GM23248 (cell line): ENCODE data around the gene HOXA9. TPM values are rescaled to one million over a fixed set of nuclear protein-coding genes. Genes with fewer than 3 reads are reported as not detected.

ENCODE experiments used
- DNase-seq: peaks from one replicate; pipeline ENCODE4 v3.0.0-alpha.2; 2015
- H2AFZ ChIP-seq: fragments of 200-600 bp; sonication (generic); 2 replicates; pipeline ENCODE4 v1.6.1; 2016; ENCODE audit warnings: antibody characterized with exemption
- H3F3A ChIP-seq: fragments of 200-600 bp; sonication (generic); 2 replicates; pipeline ENCODE4 v1.6.1; 2016; ENCODE audit warnings: mild to moderate bottlenecking, antibody characterized with exemption, mixed run types; ENCODE audit not compliant: insufficient read depth
- H3K27ac ChIP-seq: fragments of 200-600 bp; sonication (generic); 2 replicates; pipeline ENCODE4 v1.5.1; 2016; ENCODE audit warnings: mild to moderate bottlenecking
- H3K27me3 ChIP-seq: fragments of 200-600 bp; sonication (generic); replicated peaks from 2 replicates; pipeline ENCODE4 v1.6.1; 2016; ENCODE audit warnings: mild to moderate bottlenecking; ENCODE audit not compliant: insufficient read depth
- H3K36me3 ChIP-seq: fragments of 200-600 bp; sonication (generic); 2 replicates; pipeline ENCODE4 v1.6.1; 2016; ENCODE audit warnings: low read depth, mild to moderate bottlenecking
- H3K4me1 ChIP-seq: fragments of 200-600 bp; sonication (generic); 2 replicates; pipeline ENCODE4 v1.6.1; 2016; ENCODE audit warnings: mild to moderate bottlenecking; ENCODE audit not compliant: insufficient read depth
- H3K4me2 ChIP-seq: fragments of 200-600 bp; sonication (generic); one replicate; pipeline ENCODE4 v1.6.1; 2016; ENCODE audit warnings: mild to moderate bottlenecking; ENCODE audit not compliant: unreplicated experiment
- H3K4me3 ChIP-seq: fragments of 200-600 bp; sonication (generic); 2 replicates; pipeline ENCODE4 v1.5.1; 2016; ENCODE audit warnings: mild to moderate bottlenecking
- H3K79me2 ChIP-seq: fragments of 200-600 bp; sonication (generic); 2 replicates; pipeline ENCODE4 v1.6.1; 2016; ENCODE audit warnings: mild to moderate bottlenecking; ENCODE audit not compliant: insufficient read depth
- H3K9ac ChIP-seq: fragments of 200-600 bp; sonication (generic); 2 replicates; pipeline ENCODE4 v1.6.1; 2016; ENCODE audit warnings: mild to moderate bottlenecking
- H3K9me2 ChIP-seq: fragments of 200-600 bp; sonication (generic); 2 replicates; pipeline ENCODE4 v1.6.1; 2016; ENCODE audit warnings: mixed run types, mild to moderate bottlenecking, moderate library complexity; ENCODE audit not compliant: insufficient read depth
- H3K9me3 ChIP-seq: fragments of 200-600 bp; sonication (generic); one replicate; pipeline ENCODE4 v1.6.1; 2017; ENCODE audit warnings: low read depth
- H4K20me1 ChIP-seq: fragments of 200-600 bp; sonication (generic); 2 replicates; pipeline ENCODE4 v1.6.0; 2016; ENCODE audit not compliant: insufficient read depth
- EZH2 ChIP-seq: fragments of 200-600 bp; sonication (generic); IDR thresholded peaks from 2 replicates; pipeline ENCODE4 v1.6.1; 2018; ENCODE audit warnings: antibody characterized with exemption, mild to moderate bottlenecking; ENCODE audit not compliant: insufficient read depth, poor library complexity, severe bottlenecking
- EZH2phosphoT487 ChIP-seq: fragments of 200-600 bp; sonication (generic); IDR thresholded peaks from 2 replicates; pipeline ENCODE4 v1.6.1; 2018; ENCODE audit warnings: antibody characterized with exemption, moderate library complexity, mild to moderate bottlenecking, low read depth; ENCODE audit not compliant: insufficient read depth
- WGBS, 2 experiments: methylation state at CpG; one replicate each; pipeline ENCODE4 v1.1.6; 2015 to 2017; ENCODE audit warnings: low lambda C conversion rate in 2 of 2, low coverage in 1 of 2; ENCODE audit errors: missing lambda C conversion rate in 2 of 2; 5-methylcytosine and 5-hydroxymethylcytosine counted together
- in situ Hi-C: fragments of 300-500 bp; cut with MboI; formaldehyde crosslinking; loops from 2 replicates; pipeline ENCODE4 v1.15.0; 2020
- polyA plus RNA-seq: library from polyadenylated mRNA; unstranded; fragments of >200 nt; fragmentation: Nextera tagmentation; extraction: Ambion mirVana; gene quantifications from 2 replicates; pipeline ENCODE4 v1.2.1, GENCODE V29; 2016
- total RNA-seq: library from RNA; depleted of rRNA; stranded (reverse); fragments of >200 nt; shearing (Covaris generic); gene quantifications from 2 replicates; pipeline ENCODE4 v1.2.3, GENCODE V29; 2014

HOXA9 gene
- total and polyA plus RNA-seq, 2 experiments from 2014 or later = 28.3 to 43.7 TPM

DNA sequence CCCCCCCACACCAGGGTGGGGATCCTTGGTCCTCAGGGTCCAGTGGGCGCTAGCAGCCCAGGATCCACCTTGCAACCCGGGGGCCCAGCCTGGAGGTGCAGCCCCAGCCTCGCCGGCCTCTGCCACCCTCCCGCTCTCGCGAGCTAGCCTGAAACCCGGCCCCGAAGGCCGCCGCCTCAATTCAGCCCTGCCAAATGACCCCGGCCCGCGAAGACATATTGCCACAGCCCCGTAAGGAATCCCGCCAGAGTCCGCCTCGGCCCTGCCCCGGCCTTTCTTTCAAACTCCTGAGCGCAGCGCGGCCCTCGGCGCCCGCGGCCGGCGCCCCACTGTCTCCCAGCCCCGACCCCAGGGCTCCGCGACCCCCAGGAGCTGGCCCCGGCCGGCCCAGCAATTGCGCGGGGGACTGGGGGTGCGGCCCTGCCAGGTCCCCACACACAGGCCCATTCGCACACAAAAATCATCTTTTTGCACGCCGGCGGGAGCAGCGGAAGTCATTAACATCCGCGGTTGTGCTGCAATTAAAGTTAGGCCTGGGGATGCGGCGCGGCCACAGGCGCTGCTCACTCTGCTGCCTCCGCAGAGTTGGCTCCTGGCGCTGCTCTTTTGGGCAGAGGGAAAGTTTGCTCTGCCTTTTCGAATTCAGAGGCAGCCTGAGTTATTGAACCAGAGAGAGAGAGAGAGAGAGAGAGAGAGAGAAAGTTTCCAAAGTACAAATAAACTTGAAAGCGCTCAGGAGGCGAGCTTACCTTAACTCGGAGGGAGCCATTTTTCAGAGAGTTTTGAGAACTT, 25.8 kb downstream of the HOXA9 start:
- no peaks in the 10 kb centered on the region for H3K27me3 ChIP-seq
- 92 to 94% methylated on average over 48 to 50 of the region's 53 CpGs for WGBS, 2 experiments
- no peaks in the 10 kb centered on the region for H3K9me3 ChIP-seq
- TF ChIP-seq EZH2 (no peak), EZH2phosphoT487 (no peak)
- no peak overlapping the region for H3K4me2 ChIP-seq
- peaks cover 6% of the 10 kb centered on the region for H3K4me1 ChIP-seq
- in situ Hi-C loops = no loop called here
- H3K79me2 ChIP-seq = peaks cover 63% of the 10 kb centered on the region
- no peak for DNase-seq
- H4K20me1 ChIP-seq = no peaks in the 10 kb centered on the region
- H2AFZ ChIP-seq = no peak overlapping the region
- H3F3A ChIP-seq = peaks cover 14% of the 10 kb centered on the region
- H3K36me3 ChIP-seq = peaks cover 27% of the 10 kb centered on the region
- H3K9ac ChIP-seq = no peak overlapping the region
- no peak overlapping the region for H3K27ac ChIP-seq
- no peak overlapping the region for H3K4me3 ChIP-seq
- no peaks in the 10 kb centered on the region for H3K9me2 ChIP-seq

DNA sequence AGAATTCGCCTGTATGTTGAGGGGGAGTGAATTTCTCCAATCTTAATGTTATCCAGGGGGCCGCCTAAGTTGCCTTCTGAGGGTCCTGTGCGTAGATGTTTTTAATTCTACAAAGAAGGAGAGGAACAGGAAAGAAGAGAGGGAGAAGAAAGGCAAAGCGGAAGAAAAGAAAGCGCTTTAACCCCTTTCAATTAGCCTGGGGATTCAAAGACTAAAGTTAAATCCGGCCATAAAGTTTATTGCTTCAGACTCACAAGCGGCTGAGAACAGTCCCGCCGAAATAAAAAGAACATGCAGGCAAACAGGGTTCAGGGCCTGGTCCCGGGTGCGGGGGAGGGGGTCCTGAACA, 26.4 kb downstream of the HOXA9 start:
- Histone ChIP-seq H3F3A (peaks cover 18% of the 10 kb centered on the region), H3K79me2 (peaks cover 58% of the 10 kb centered on the region), H3K4me2 (no peak overlapping the region), H3K4me3 (no peak overlapping the region), H3K27ac (no peak overlapping the region), H4K20me1 (no peaks in the 10 kb centered on the region), H2AFZ (no peak overlapping the region), H3K9me2 (no peaks in the 10 kb centered on the region), H3K4me1 (peaks cover 10% of the 10 kb centered on the region), H3K9ac (no peak overlapping the region), H3K9me3 (no peaks in the 10 kb centered on the region), H3K27me3 (no peaks in the 10 kb centered on the region), H3K36me3 (peaks cover 22% of the 10 kb centered on the region)
- no peak for DNase-seq
- 94 to 95% methylated on average over 11 of the region's 11 CpGs for WGBS, 2 experiments
- TF ChIP-seq EZH2 (no peak), EZH2phosphoT487 (no peak)
- in situ Hi-C loops = no loop called here

DNA sequence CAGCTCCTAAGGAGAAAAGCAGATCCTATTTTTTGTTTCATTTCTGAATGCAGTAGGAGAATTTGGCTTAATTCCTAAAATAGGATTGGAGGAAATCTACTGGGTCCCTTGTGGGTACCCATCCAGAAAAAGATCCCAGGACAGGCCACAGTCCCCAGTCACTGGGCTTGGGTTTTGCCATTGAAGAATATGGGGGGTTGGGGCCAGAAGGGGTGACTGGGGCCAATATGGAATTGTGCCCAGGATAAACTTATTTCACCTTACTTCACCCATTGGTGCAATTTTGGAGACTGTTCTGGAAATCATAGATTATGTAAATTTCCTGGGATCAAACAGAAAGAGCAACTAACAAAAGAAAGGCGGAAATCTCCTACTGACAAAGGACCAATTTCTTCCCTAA, 26.9 kb downstream of the HOXA9 start:
- peaks cover 14% of the 10 kb centered on the region for H3K4me1 ChIP-seq
- no peak overlapping the region for H3K4me2 ChIP-seq
- peaks cover 21% of the 10 kb centered on the region for H3K36me3 ChIP-seq
- H3K27ac ChIP-seq = no peak overlapping the region
- no peak overlapping the region for H3K9ac ChIP-seq
- peaks cover 23% of the 10 kb centered on the region for H3F3A ChIP-seq
- H3K4me3 ChIP-seq = no peak overlapping the region
- H3K79me2 ChIP-seq = peaks cover 58% of the 10 kb centered on the region
- H3K27me3 ChIP-seq = no peaks in the 10 kb centered on the region
- H4K20me1 ChIP-seq = no peaks in the 10 kb centered on the region
- H3K9me2 ChIP-seq = no peaks in the 10 kb centered on the region
- WGBS, 2 experiments = 95 to 97% methylated on average over 1 of the region's 1 CpG
- TF ChIP-seq EZH2 (no peak), EZH2phosphoT487 (no peak)
- DNase-seq = no peak
- no peaks in the 10 kb centered on the region for H3K9me3 ChIP-seq
- no peak overlapping the region for H2AFZ ChIP-seq
- in situ Hi-C loops = no loop called here

DNA sequence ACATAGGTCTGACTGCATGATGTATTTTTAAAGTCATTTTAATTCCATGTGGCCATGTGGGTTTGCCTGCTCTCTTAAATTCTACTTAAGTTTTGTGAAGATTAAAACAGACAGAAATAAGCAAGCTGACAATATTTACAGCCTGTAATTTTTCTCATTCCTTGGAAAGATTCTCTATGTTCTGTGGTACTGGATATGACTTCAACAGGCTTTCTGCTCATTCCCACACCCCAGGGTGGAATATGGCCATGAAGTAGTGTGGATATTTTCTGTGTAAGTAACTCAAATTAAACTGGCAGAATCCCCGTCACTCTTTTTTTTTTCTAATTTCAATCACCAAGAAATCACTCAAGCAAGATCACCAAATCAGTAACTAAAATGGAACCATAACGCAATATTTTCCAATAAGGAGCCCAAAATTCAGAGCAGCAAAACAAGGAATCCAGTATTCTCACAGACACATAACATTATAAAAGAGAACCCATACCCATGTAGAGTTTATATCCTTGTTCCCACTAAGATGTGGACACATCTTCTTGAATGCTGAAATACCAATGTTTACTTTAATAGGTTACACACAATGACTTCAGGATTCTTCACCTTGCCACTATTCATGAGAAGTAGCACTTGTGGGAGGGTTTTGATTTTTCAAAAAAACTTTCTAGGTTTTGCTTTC, 27.6 kb downstream of the HOXA9 start:
- Histone ChIP-seq H4K20me1 (no peaks in the 10 kb centered on the region), H3K4me3 (no peak overlapping the region), H3K4me2 (no peak overlapping the region), H3K27me3 (no peaks in the 10 kb centered on the region), H3K36me3 (peaks cover 21% of the 10 kb centered on the region), H3K9me3 (no peaks in the 10 kb centered on the region), H3K4me1 (peaks cover 14% of the 10 kb centered on the region), H3K9ac (no peak overlapping the region), H3K79me2 (peaks cover 62% of the 10 kb centered on the region), H3F3A (peaks cover 30% of the 10 kb centered on the region), H2AFZ (no peak overlapping the region), H3K9me2 (no peaks in the 10 kb centered on the region), H3K27ac (no peak overlapping the region)
- no peak for TF ChIP-seq EZH2
- WGBS, 2 experiments = 83% methylated on average over 2 of the region's 2 CpGs
- DNase-seq = no peak
- in situ Hi-C loops = no loop called here
